Heart left ventricle (tissue), 13 donors: Measurements from ENCODE around the gene MAN1C1.

Experiments used
- POLR2A ChIP-seq, 2 donors: fragments of 450-650 bp; IDR thresholded peaks; one replicate each; pipeline ENCODE4 v1.6.1; 2017; ENCODE audit warnings: antibody characterized with exemption in 2 of 2, mild to moderate bottlenecking in 2 of 2, moderate library complexity in 2 of 2
- TF ChIP-seq, protein P1 (sequence below), 12 donors: fragments of 200-600 bp; sonication (generic) in 4 of 12; IDR thresholded peaks; one replicate each; pipeline versions ENCODE4 v1.5.0 to v1.8.0; 2018 to 2022; ENCODE audit warnings: antibody characterized with exemption in 12 of 12, mild to moderate bottlenecking in 5 of 12
- donor health status: ischemic (EF 13 %, LVEDD 7.1; RV severe dilation, severe dysfunction).
- donor health status: DM: no; HTN: yes; CAD: no.
- donor health status: DM: no; HTN: no; CAD: no.
- donor health status: ischemic (EF 25% LVEDD 6.9; RV normal size, moderate dysfunction).
- donor health status: ischemic (EF 25% LVEDD 5.7; RV mildly dilated, moderate dysfunction).
- donor health status: ischemic (EF 35%, LVEDD 5.7; RV mildly dilated, moderate dysfunction).
- donor health status: nonischemic (EF 11% LVEDD 7.7; RV severe dilation, severe dysfunction).
- donor health status: DM: yes; HTN: yes; CAD: no.
- donor health status: PGD.
- donor health status: ischemic (EF 29% LVEDD 5.4; RV normal size, mild dysfunction).
- donor health status: nonischemic (EF 23%, LVEDD 6.1; RV moderate dilation, normal function).

DNA sequence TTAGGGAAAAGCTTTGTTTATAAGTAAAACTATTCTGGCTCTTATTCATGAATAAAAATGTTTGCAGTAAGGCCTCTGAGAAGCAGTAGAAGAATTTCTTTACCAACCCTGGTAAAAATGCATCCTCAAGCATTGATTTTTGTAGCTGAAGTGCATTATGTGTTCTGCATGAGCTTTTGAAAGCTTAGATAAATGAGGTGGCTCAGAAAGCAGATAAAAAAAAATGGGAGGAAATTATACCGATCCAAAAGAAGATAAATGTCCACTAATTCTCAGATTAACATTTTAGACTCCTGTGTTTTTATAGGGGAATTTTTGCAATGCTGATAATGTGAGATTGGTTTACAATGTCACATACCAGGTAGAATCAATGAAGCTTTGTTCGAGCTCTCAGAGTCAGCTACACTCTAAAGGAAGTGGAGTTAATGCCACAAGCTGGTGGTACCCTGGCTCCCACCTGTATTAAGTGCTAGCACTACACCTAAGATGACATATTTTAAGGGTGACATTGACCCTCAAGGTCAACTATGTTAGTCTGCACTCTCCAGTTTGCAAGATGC lies 97.9 kb downstream of the MAN1C1 start:
- TF ChIP-seq, protein P1, sequence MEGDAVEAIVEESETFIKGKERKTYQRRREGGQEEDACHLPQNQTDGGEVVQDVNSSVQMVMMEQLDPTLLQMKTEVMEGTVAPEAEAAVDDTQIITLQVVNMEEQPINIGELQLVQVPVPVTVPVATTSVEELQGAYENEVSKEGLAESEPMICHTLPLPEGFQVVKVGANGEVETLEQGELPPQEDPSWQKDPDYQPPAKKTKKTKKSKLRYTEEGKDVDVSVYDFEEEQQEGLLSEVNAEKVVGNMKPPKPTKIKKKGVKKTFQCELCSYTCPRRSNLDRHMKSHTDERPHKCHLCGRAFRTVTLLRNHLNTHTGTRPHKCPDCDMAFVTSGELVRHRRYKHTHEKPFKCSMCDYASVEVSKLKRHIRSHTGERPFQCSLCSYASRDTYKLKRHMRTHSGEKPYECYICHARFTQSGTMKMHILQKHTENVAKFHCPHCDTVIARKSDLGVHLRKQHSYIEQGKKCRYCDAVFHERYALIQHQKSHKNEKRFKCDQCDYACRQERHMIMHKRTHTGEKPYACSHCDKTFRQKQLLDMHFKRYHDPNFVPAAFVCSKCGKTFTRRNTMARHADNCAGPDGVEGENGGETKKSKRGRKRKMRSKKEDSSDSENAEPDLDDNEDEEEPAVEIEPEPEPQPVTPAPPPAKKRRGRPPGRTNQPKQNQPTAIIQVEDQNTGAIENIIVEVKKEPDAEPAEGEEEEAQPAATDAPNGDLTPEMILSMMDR (IDR thresholded peaks at IDR 0.05) = no peak
- no peak for TF ChIP-seq POLR2A (IDR thresholded peaks at IDR 0.05)
